Stimulated activated memory B cell treated with anti-CD40 and anti-IgM and Interleukin-4, amounts not matched to agents 10 μg/mL and 1 μg/mL and 100 μg/mL, for 72 hours (primary cell): ENCODE results near the gene MTR.
"Not testable (repeated sequence)": the region's sequence is repeated elsewhere in the genome, so short reads cannot be mapped to it uniquely, and the experiment has no call there.

Experiments used
- ATAC-seq: fragments of 150-1000 bp; cut with Tn5 transposase; 2 replicates; pipeline ENCODE4 v1.10.0; 2021
- H3K27ac Mint-ChIP-seq: one replicate; pipeline ENCODE4 v1.8.0; 2022; ENCODE audit warnings: mild to moderate bottlenecking, mixed read lengths
- H3K27me3 Mint-ChIP-seq: one replicate; pipeline ENCODE4 v1.8.0; 2022; ENCODE audit warnings: mixed read lengths
- H3K36me3 Mint-ChIP-seq: one replicate; pipeline ENCODE4 v1.8.0; 2022; ENCODE audit warnings: mixed read lengths
- H3K4me1 Mint-ChIP-seq: one replicate; pipeline ENCODE4 v1.8.0; 2022; ENCODE audit warnings: mixed read lengths
- H3K4me3 Mint-ChIP-seq: one replicate; pipeline ENCODE4 v1.8.0; 2022; ENCODE audit warnings: mild to moderate bottlenecking, moderate library complexity, mixed read lengths
- H3K9me3 Mint-ChIP-seq: one replicate; pipeline ENCODE4 v1.8.0; 2022; ENCODE audit warnings: mixed read lengths

Gene MTR

GRCh38 chr1:236834876-236835275, 39.8 kb downstream of the MTR start:
- peaks cover 73% of the 10 kb centered on the region for H3K36me3 Mint-ChIP-seq
- H3K4me3 Mint-ChIP-seq: no peak overlapping the region
- H3K4me1 Mint-ChIP-seq: no peaks in the 10 kb centered on the region
- no peak for ATAC-seq
- H3K27ac Mint-ChIP-seq: no peak overlapping the region
- H3K27me3 Mint-ChIP-seq: no peaks in the 10 kb centered on the region
- no peaks in the 10 kb centered on the region for H3K9me3 Mint-ChIP-seq

- Mint-ChIP-seq H3K4me3 (no peak overlapping the region), H3K36me3 (peaks cover 73% of the 10 kb centered on the region), H3K27ac (no peak overlapping the region), H3K4me1 (no peaks in the 10 kb centered on the region), H3K9me3 (no peaks in the 10 kb centered on the region), H3K27me3 (no peaks in the 10 kb centered on the region)
- no peak for ATAC-seq
Measured at GRCh38 chr1:236835491-236835890, 40.4 kb downstream of the MTR start.

- Mint-ChIP-seq H3K27ac (no peak overlapping the region), H3K4me3 (no peak overlapping the region), H3K36me3 (peaks cover 74% of the 10 kb centered on the region), H3K4me1 (no peaks in the 10 kb centered on the region), H3K27me3 (no peaks in the 10 kb centered on the region), H3K9me3 (no peaks in the 10 kb centered on the region)
- ATAC-seq: no peak
Measured at GRCh38 chr1:236836157-236836556, 41.1 kb downstream of the MTR start.

GRCh38 chr1:236837115-236837514, 42.0 kb downstream of the MTR start:
- Mint-ChIP-seq H3K4me3 (no peak overlapping the region), H3K36me3 (peaks cover 71% of the 10 kb centered on the region)

GRCh38 chr1:236837897-236838296, 42.8 kb downstream of the MTR start:
- Mint-ChIP-seq H3K27me3 (no peaks in the 10 kb centered on the region), H3K27ac (no peak overlapping the region), H3K36me3 (peaks cover 65% of the 10 kb centered on the region), H3K4me3 (no peak overlapping the region), H3K4me1 (no peaks in the 10 kb centered on the region), H3K9me3 (no peaks in the 10 kb centered on the region)
- ATAC-seq: no peak

More at GRCh38 chr1:236837115-236837514, 42.0 kb downstream of the MTR start:
- Mint-ChIP-seq H3K27ac (no peak overlapping the region), H3K27me3 (no peaks in the 10 kb centered on the region), H3K9me3 (no peaks in the 10 kb centered on the region), H3K4me1 (no peaks in the 10 kb centered on the region)
- no peak for ATAC-seq

GRCh38 chr1:236841341-236841740, 46.2 kb downstream of the MTR start:
- peaks cover 36% of the 10 kb centered on the region for H3K36me3 Mint-ChIP-seq
- H3K4me3 Mint-ChIP-seq: no peak overlapping the region
- no peaks in the 10 kb centered on the region for H3K4me1 Mint-ChIP-seq
- no peak overlapping the region for H3K27ac Mint-ChIP-seq
- ATAC-seq: no peak
- H3K9me3 Mint-ChIP-seq: no peaks in the 10 kb centered on the region
- H3K27me3 Mint-ChIP-seq: no peaks in the 10 kb centered on the region

GRCh38 chr1:236844499-236845271, 49.6 kb downstream of the MTR start:
- H3K4me3 Mint-ChIP-seq: no peak overlapping the region
- H3K27me3 Mint-ChIP-seq: no peaks in the 10 kb centered on the region
- no peak for ATAC-seq
- H3K4me1 Mint-ChIP-seq: no peaks in the 10 kb centered on the region
- peaks cover 43% of the 10 kb centered on the region for H3K36me3 Mint-ChIP-seq
- H3K9me3 Mint-ChIP-seq: no peaks in the 10 kb centered on the region
- no peak overlapping the region for H3K27ac Mint-ChIP-seq

- H3K4me3 Mint-ChIP-seq: no peak overlapping the region
- no peak overlapping the region for H3K27ac Mint-ChIP-seq
- peaks cover 45% of the 10 kb centered on the region for H3K36me3 Mint-ChIP-seq
- no peaks in the 10 kb centered on the region for H3K9me3 Mint-ChIP-seq
- no peak for ATAC-seq
- no peaks in the 10 kb centered on the region for H3K27me3 Mint-ChIP-seq
- no peaks in the 10 kb centered on the region for H3K4me1 Mint-ChIP-seq
Measured at GRCh38 chr1:236845830-236846229, 50.7 kb downstream of the MTR start.

GRCh38 chr1:236848274-236848923, 53.3 kb downstream of the MTR start:
- no peak overlapping the region for H3K27ac Mint-ChIP-seq
- H3K4me3 Mint-ChIP-seq: no peak overlapping the region
- ATAC-seq: no peak
- no peaks in the 10 kb centered on the region for H3K4me1 Mint-ChIP-seq
- H3K36me3 Mint-ChIP-seq: peaks cover 54% of the 10 kb centered on the region
- H3K27me3 Mint-ChIP-seq: no peaks in the 10 kb centered on the region
- H3K9me3 Mint-ChIP-seq: no peaks in the 10 kb centered on the region

- no peaks in the 10 kb centered on the region for H3K4me1 Mint-ChIP-seq
- H3K27me3 Mint-ChIP-seq: no peaks in the 10 kb centered on the region
- peaks cover 71% of the 10 kb centered on the region for H3K36me3 Mint-ChIP-seq
- ATAC-seq: no peak
- no peaks in the 10 kb centered on the region for H3K9me3 Mint-ChIP-seq
- H3K27ac Mint-ChIP-seq: no peak overlapping the region
- no peak overlapping the region for H3K4me3 Mint-ChIP-seq
Measured at GRCh38 chr1:236850077-236850979, 55.2 kb downstream of the MTR start.

GRCh38 chr1:236851871-236852270, 56.8 kb downstream of the MTR start:
- H3K4me3 Mint-ChIP-seq: no peak overlapping the region
- ATAC-seq: no peak
- no peaks in the 10 kb centered on the region for H3K27me3 Mint-ChIP-seq
- no peaks in the 10 kb centered on the region for H3K9me3 Mint-ChIP-seq
- no peak overlapping the region for H3K27ac Mint-ChIP-seq
- H3K36me3 Mint-ChIP-seq: peaks cover 81% of the 10 kb centered on the region
- no peaks in the 10 kb centered on the region for H3K4me1 Mint-ChIP-seq

- no peak overlapping the region for H3K4me3 Mint-ChIP-seq
- peaks cover 88% of the 10 kb centered on the region for H3K36me3 Mint-ChIP-seq
- H3K27ac Mint-ChIP-seq: no peak overlapping the region
- H3K9me3 Mint-ChIP-seq: no peaks in the 10 kb centered on the region
- no peaks in the 10 kb centered on the region for H3K27me3 Mint-ChIP-seq
- ATAC-seq: no peak
- no peaks in the 10 kb centered on the region for H3K4me1 Mint-ChIP-seq
Measured at GRCh38 chr1:236853921-236854604, 59.0 kb downstream of the MTR start.

GRCh38 chr1:236854605-236854983, 59.5 kb downstream of the MTR start:
- Mint-ChIP-seq H3K9me3 (no peaks in the 10 kb centered on the region), H3K4me1 (no peaks in the 10 kb centered on the region), H3K27ac (no peak overlapping the region), H3K36me3 (peaks cover 88% of the 10 kb centered on the region), H3K27me3 (no peaks in the 10 kb centered on the region), H3K4me3 (no peak overlapping the region)
- no peak for ATAC-seq

GRCh38 chr1:236856649-236857048, 61.6 kb downstream of the MTR start:
- not testable (repeated sequence) for H3K27me3 Mint-ChIP-seq, H3K4me3 Mint-ChIP-seq, H3K27ac Mint-ChIP-seq, H3K4me1 Mint-ChIP-seq, ATAC-seq, H3K9me3 Mint-ChIP-seq
- peaks cover 90% of the 10 kb centered on the region for H3K36me3 Mint-ChIP-seq

- Mint-ChIP-seq H3K27me3 (no peaks in the 10 kb centered on the region), H3K4me1 (no peaks in the 10 kb centered on the region), H3K4me3 (no peak overlapping the region), H3K9me3 (no peaks in the 10 kb centered on the region), H3K36me3 (peaks cover 91% of the 10 kb centered on the region), H3K27ac (no peak overlapping the region)
- no peak for ATAC-seq
Measured at GRCh38 chr1:236858165-236858564, 63.1 kb downstream of the MTR start.
